Measurements from ENCODE around the gene PACRG. TPM values are rescaled to one million over a fixed set of nuclear protein-coding genes. Genes with fewer than 3 reads are reported as not detected.

Gene PACRG
- total RNA-seq, 2 donors from 2014 or later = 2.9 to 63.8 TPM

GRCh38 chr6:163189609-163190008 lies 461.8 kb downstream of the PACRG start:
- DNase-seq (ENCODE audit: low spot score) = no peak
- Histone ChIP-seq H3K4me1 (replicated peaks) (no peaks in the 10 kb centered on the region), H3K36me3 (no peaks in the 10 kb centered on the region), H3K27ac (no peak overlapping the region), H3K27me3 (replicated peaks; ENCODE audit: insufficient read depth) (no peaks in the 10 kb centered on the region), H3K9me3 (no peaks in the 10 kb centered on the region), H3K4me3 (no peak overlapping the region)
- TF ChIP-seq POLR2AphosphoS5 (IDR thresholded peaks at IDR 0.05) (no peak), POLR2A (IDR thresholded peaks at IDR 0.05) (no peak), CTCF (IDR thresholded peaks at IDR 0.05) (no peak)
- intact Hi-C loops (cut with DNase I) = loop anchor here (10.0 kb wide), 2 partner anchors 205 to 235 kb away; no protein-coding TSS in a partner anchor
- 95% methylated on average over 7 of the region's 7 CpGs for WGBS

GRCh38 chr6:163190786-163191185 lies 463.0 kb downstream of the PACRG start:
- TF ChIP-seq POLR2AphosphoS5 (IDR thresholded peaks at IDR 0.05) (no peak), POLR2A (IDR thresholded peaks at IDR 0.05) (no peak), CTCF (IDR thresholded peaks at IDR 0.05) (no peak)
- Histone ChIP-seq H3K36me3 (no peaks in the 10 kb centered on the region), H3K9me3 (no peaks in the 10 kb centered on the region), H3K4me1 (replicated peaks) (no peaks in the 10 kb centered on the region), H3K27me3 (replicated peaks; ENCODE audit: insufficient read depth) (no peaks in the 10 kb centered on the region), H3K4me3 (no peak overlapping the region), H3K27ac (no peak overlapping the region)
- DNase-seq (ENCODE audit: low spot score) = no peak
- WGBS = 89% methylated on average over 4 of the region's 4 CpGs
- intact Hi-C loops (cut with DNase I) = no loop called here

- no peaks in the 10 kb centered on the region for H3K9me3 ChIP-seq
- no peak for DNase-seq (ENCODE audit: low spot score)
- H3K27me3 ChIP-seq (replicated peaks; ENCODE audit: insufficient read depth) = no peaks in the 10 kb centered on the region
- no peak overlapping the region for H3K4me3 ChIP-seq
- no peaks in the 10 kb centered on the region for H3K36me3 ChIP-seq
- intact Hi-C loops (cut with DNase I) = no loop called here
- no peak overlapping the region for H3K27ac ChIP-seq
- no peaks in the 10 kb centered on the region for H3K4me1 ChIP-seq (replicated peaks)
- TF ChIP-seq POLR2AphosphoS5 (IDR thresholded peaks at IDR 0.05) (no peak), CTCF (IDR thresholded peaks at IDR 0.05) (no peak), POLR2A (IDR thresholded peaks at IDR 0.05) (no peak)
- 66% methylated on average over 7 of the region's 7 CpGs for WGBS
Observed at GRCh38 chr6:163191704-163192537, 464.1 kb downstream of the PACRG start.

DNA sequence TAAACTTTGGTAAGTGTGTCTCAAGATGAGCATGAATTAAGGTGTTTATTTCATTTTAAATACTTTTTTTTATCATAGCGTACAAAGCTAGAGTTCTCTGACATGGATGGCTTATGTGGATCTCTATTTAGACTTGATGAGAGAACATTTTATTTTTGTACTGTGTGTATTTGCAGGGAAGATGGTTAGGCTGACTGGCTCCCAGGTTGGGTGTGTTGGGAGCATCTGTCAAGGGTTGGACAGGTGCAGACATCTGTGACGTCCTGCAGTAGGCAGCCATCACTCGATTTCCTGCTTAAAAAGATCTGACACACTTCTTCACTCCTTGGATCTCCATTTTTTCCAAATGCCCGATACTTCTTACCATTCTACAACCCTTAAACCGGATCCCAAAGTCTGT lies 464.8 kb downstream of the PACRG start:
- Histone ChIP-seq H3K27ac (no peak overlapping the region), H3K27me3 (replicated peaks; ENCODE audit: insufficient read depth) (no peaks in the 10 kb centered on the region), H3K9me3 (no peaks in the 10 kb centered on the region), H3K36me3 (no peaks in the 10 kb centered on the region), H3K4me1 (replicated peaks) (no peaks in the 10 kb centered on the region), H3K4me3 (no peak overlapping the region)
- no peak for DNase-seq (ENCODE audit: low spot score)
- intact Hi-C loops (cut with DNase I) = no loop called here
- TF ChIP-seq POLR2A (IDR thresholded peaks at IDR 0.05) (no peak), CTCF (IDR thresholded peaks at IDR 0.05) (no peak), POLR2AphosphoS5 (IDR thresholded peaks at IDR 0.05) (no peak)
- WGBS = 53% methylated on average over 5 of the region's 5 CpGs

DNA sequence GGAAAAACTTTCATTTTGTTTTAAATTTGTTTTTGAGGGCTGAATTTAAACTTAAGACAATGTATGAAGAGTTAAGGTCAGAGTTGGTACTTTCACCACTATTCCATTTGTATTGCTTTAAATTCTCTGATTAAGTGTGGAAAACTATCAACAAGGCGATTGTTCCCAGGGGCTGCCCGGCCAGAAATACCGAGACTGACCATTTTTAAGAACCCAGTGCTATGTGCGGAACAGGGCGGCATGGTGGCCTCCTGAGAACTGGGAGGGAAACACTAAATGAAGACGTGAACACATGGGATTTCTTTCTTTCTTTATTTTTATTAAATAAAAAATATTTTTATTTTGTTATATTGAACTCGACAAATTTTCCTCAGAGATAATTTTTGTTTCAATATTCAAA lies 465.6 kb downstream of the PACRG start:
- Histone ChIP-seq H3K4me1 (replicated peaks) (no peaks in the 10 kb centered on the region), H3K36me3 (no peaks in the 10 kb centered on the region), H3K4me3 (no peak overlapping the region), H3K27me3 (replicated peaks; ENCODE audit: insufficient read depth) (no peaks in the 10 kb centered on the region), H3K27ac (no peak overlapping the region), H3K9me3 (no peaks in the 10 kb centered on the region)
- 95% methylated on average over 7 of the region's 7 CpGs for WGBS
- TF ChIP-seq POLR2AphosphoS5 (IDR thresholded peaks at IDR 0.05) (no peak), POLR2A (IDR thresholded peaks at IDR 0.05) (no peak), CTCF (IDR thresholded peaks at IDR 0.05) (no peak)
- intact Hi-C loops (cut with DNase I) = no loop called here
- no peak for DNase-seq (ENCODE audit: low spot score)

Data from prostate gland (tissue), 2 donors.